Sigmoid colon (tissue), 4 donors: ENCODE results near the gene SHANK3.

Experiments
- EP300 ChIP-seq, 4 donors: sonication (generic); formaldehyde crosslinking; IDR thresholded peaks; one replicate each; pipeline ENCODE4 v1.6.1; 2017; ENCODE audit warnings: antibody characterized with exemption in 4 of 4
- POLR2A ChIP-seq, 2 donors: fragments of 450-650 bp; IDR thresholded peaks; one replicate each; pipeline ENCODE4 v1.6.1; 2016; ENCODE audit warnings: antibody characterized with exemption in 2 of 2, mild to moderate bottlenecking in 2 of 2, moderate library complexity in 2 of 2
- TF ChIP-seq, protein P1 (sequence below), 4 experiments: fragments of 450-650 bp in 3 of 4; fragments of 200-600 bp in 1 of 4; IDR thresholded peaks; one replicate each; pipeline ENCODE4 v1.5.1; 2016 to 2019; ENCODE audit warnings: antibody characterized with exemption in 4 of 4, mild to moderate bottlenecking in 3 of 4, moderate library complexity in 2 of 4

DNA sequence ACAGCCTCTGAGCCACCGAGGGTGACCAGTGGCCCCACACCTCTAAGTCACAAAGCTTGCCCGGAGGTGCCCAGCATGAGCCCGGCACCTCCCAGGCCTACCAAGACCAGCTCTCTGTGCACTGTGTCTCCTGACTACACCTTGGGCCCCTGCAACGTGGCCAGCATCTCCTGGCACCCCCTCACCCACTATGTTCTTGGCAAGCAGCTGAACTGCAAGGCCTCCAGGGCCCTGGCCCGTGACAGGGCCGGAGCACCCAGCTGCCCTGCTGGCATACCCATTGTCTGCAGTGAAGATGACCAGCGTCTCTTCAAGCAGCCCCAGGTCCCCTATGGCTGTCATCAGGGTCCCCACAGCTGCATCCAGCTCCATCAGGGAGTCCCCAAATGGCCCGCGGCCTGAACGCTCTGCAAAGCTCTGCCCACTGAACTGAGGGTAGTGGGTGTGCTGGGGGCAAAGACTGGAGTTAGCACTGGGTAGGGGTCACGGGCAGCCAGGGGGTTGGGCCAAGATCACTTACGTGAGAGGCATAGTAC, 46.2 kb upstream of the SHANK3 start:
- TF ChIP-seq POLR2A (IDR thresholded peaks at IDR 0.05) (no peak), EP300 (IDR thresholded peaks at IDR 0.05) (no peak)
- TF ChIP-seq, protein P1, sequence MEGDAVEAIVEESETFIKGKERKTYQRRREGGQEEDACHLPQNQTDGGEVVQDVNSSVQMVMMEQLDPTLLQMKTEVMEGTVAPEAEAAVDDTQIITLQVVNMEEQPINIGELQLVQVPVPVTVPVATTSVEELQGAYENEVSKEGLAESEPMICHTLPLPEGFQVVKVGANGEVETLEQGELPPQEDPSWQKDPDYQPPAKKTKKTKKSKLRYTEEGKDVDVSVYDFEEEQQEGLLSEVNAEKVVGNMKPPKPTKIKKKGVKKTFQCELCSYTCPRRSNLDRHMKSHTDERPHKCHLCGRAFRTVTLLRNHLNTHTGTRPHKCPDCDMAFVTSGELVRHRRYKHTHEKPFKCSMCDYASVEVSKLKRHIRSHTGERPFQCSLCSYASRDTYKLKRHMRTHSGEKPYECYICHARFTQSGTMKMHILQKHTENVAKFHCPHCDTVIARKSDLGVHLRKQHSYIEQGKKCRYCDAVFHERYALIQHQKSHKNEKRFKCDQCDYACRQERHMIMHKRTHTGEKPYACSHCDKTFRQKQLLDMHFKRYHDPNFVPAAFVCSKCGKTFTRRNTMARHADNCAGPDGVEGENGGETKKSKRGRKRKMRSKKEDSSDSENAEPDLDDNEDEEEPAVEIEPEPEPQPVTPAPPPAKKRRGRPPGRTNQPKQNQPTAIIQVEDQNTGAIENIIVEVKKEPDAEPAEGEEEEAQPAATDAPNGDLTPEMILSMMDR (IDR thresholded peaks at IDR 0.05) = no peak
